ENCODE results near the gene PRMT2.

DNA sequence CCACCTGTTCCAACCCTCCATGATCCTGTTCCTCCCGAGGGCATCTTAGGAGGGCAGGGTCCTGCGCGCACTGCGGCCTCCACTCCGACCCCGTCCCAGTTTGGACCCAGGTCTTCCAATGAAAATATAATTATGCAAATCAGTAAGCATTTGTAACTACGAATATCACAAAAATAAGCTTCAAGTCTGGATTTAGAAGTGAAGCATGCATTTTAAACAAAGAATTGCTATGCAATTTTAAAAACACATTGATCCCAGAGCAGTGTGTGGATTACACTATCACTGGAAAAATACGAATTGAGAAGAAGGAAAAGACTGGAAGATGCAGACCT lies 673 bp downstream of the PRMT2 start:
- TF ChIP-seq, protein P1, sequence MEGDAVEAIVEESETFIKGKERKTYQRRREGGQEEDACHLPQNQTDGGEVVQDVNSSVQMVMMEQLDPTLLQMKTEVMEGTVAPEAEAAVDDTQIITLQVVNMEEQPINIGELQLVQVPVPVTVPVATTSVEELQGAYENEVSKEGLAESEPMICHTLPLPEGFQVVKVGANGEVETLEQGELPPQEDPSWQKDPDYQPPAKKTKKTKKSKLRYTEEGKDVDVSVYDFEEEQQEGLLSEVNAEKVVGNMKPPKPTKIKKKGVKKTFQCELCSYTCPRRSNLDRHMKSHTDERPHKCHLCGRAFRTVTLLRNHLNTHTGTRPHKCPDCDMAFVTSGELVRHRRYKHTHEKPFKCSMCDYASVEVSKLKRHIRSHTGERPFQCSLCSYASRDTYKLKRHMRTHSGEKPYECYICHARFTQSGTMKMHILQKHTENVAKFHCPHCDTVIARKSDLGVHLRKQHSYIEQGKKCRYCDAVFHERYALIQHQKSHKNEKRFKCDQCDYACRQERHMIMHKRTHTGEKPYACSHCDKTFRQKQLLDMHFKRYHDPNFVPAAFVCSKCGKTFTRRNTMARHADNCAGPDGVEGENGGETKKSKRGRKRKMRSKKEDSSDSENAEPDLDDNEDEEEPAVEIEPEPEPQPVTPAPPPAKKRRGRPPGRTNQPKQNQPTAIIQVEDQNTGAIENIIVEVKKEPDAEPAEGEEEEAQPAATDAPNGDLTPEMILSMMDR (IDR thresholded peaks at IDR 0.05) = no peak
- no peak for TF ChIP-seq POLR2A (IDR thresholded peaks at IDR 0.05)

Data from heart left ventricle (tissue), 13 donors.